ENCODE results near the gene KRT85.

GRCh38 chr12:52382854-52383253 is 15.6 kb upstream of the KRT85 start:
- no peak for TF ChIP-seq CTCF (IDR thresholded peaks at IDR 0.05; ENCODE audit: borderline replicate concordance, extremely low read depth, low read length, poor library complexity, severe bottlenecking)
- no peak for TF ChIP-seq EZH2 (IDR thresholded peaks at IDR 0.05; ENCODE audit: borderline replicate concordance, low read depth, low read length, severe bottlenecking)
